Measurements from ENCODE around the gene ZNF836. TPM values are rescaled to one million over a fixed set of nuclear protein-coding genes. Genes with fewer than 3 reads are reported as not detected.
A peak's percentile ranks its signal among the peaks of the same experiment; 100 is the strongest.

The ZNF836 gene
- polyA plus RNA-seq, 3 donors = 2.3 to 4.8 (median 2.6) TPM

GRCh38 chr19:52191951-52192350 lies 20.5 kb upstream of the ZNF836 start:
- H3K4me3 Mint-ChIP-seq = no peak overlapping the region
- peaks cover 20 to 24% of the 10 kb centered on the region in 2 donors for H3K4me1 ChIP-seq (ENCODE audit: control insufficient read depth in 1 of 2, insufficient read depth in 2 of 2, low read length in 2 of 2)
- peaks cover 0 to 2% (median 2%) of the 10 kb centered on the region in 3 donors for H3K27me3 Mint-ChIP-seq (ENCODE audit: low read depth in 3 of 3)
- peaks cover 32 to 50% of the 10 kb centered on the region in 2 donors for H3K36me3 Mint-ChIP-seq
- 70% methylated on average over 1 of the region's 2 CpGs for WGBS (ENCODE audit: insufficient coverage)
- no peak for DNase-seq
- no peak overlapping the region for H3K27ac ChIP-seq (ENCODE audit: low read depth in 1 of 2, low read length in 2 of 2)
- no peak overlapping the region for H3K4me3 ChIP-seq (replicated peaks in 1 of 3; ENCODE audit: low read depth in 2 of 3, low read length in 3 of 3)
- intact Hi-C loops (cut with micrococcal nuclease) = loop anchor here in 1 of 2 donors (2.0 to 10.0 kb wide), 2 partner anchors 53 to 167 kb away; partner anchors contain the start of genes ZNF614 and ZNF616
- no peaks in the 10 kb centered on the region for H3K9me3 ChIP-seq (replicated peaks in 1 of 2; ENCODE audit: control insufficient read depth in 1 of 2, insufficient read depth in 1 of 2, low read length in 2 of 2)
- H3K27me3 ChIP-seq (ENCODE audit: control insufficient read depth in 2 of 2, insufficient read depth in 2 of 2, low read length in 2 of 2) = no peaks in the 10 kb centered on the region
- H3K4me1 Mint-ChIP-seq = peaks cover 32% of the 10 kb centered on the region
- no peak for TF ChIP-seq CTCF (IDR thresholded peaks at IDR 0.05)
- no peaks in the 10 kb centered on the region for H3K9me3 Mint-ChIP-seq
- no peak overlapping the region for H2AFZ ChIP-seq (ENCODE audit: insufficient read depth, low read depth, low read length, poor library complexity, severe bottlenecking)
- H3K27ac Mint-ChIP-seq = no peak overlapping the region
- no peak overlapping the region for H3K4me2 ChIP-seq (replicated peaks; ENCODE audit: extremely low read depth, low read length, poor library complexity, severe bottlenecking)
- no peak overlapping the region for H3K9ac ChIP-seq (ENCODE audit: insufficient read depth, low read length, poor library complexity, severe bottlenecking)
- H3K79me2 ChIP-seq (ENCODE audit: insufficient read depth, low read length) = peaks cover 70% of the 10 kb centered on the region
- H3K36me3 ChIP-seq (replicated peaks in 1 of 2; ENCODE audit: control insufficient read depth in 1 of 2, insufficient read depth in 2 of 2, low read length in 2 of 2) = peaks cover 28 to 44% of the 10 kb centered on the region in 2 donors
- peaks cover 36% of the 10 kb centered on the region for H4K20me1 ChIP-seq (ENCODE audit: insufficient read depth, low read length)

- peak overlapping the region in 1 of 2 donors; percentile 99 for H3K27ac ChIP-seq (ENCODE audit: low read depth in 1 of 2, low read length in 2 of 2)
- H4K20me1 ChIP-seq (ENCODE audit: insufficient read depth, low read length) = peaks cover 31% of the 10 kb centered on the region
- H3K4me2 ChIP-seq (replicated peaks; ENCODE audit: extremely low read depth, low read length, poor library complexity, severe bottlenecking) = peak overlapping the region; percentile 88
- DNase-seq = no peak
- Mint-ChIP-seq H3K9me3 (no peaks in the 10 kb centered on the region), H3K4me1 (peaks cover 32% of the 10 kb centered on the region), H3K27me3 (ENCODE audit: low read depth in 3 of 3) (peaks cover 0 to 5% (median 2%) of the 10 kb centered on the region in 3 donors), H3K27ac (peak overlapping the region in 2 of 7 donors; percentile 13 to 100), H3K36me3 (peaks cover 28 to 45% of the 10 kb centered on the region in 2 donors), H3K4me3 (peak overlapping the region; percentile 16 to 90)
- peaks cover 20 to 24% of the 10 kb centered on the region in 2 donors for H3K4me1 ChIP-seq (ENCODE audit: control insufficient read depth in 1 of 2, insufficient read depth in 2 of 2, low read length in 2 of 2)
- no peak overlapping the region for H2AFZ ChIP-seq (ENCODE audit: insufficient read depth, low read depth, low read length, poor library complexity, severe bottlenecking)
- H3K4me3 ChIP-seq (replicated peaks in 1 of 3; ENCODE audit: low read depth in 2 of 3, low read length in 3 of 3) = peak overlapping the region in 2 of 3 experiments; percentile 88 to 94
- WGBS (ENCODE audit: insufficient coverage) = 68% methylated on average over 3 of the region's 5 CpGs
- H3K9me3 ChIP-seq (replicated peaks in 1 of 2; ENCODE audit: control insufficient read depth in 1 of 2, insufficient read depth in 1 of 2, low read length in 2 of 2) = no peaks in the 10 kb centered on the region
- H3K27me3 ChIP-seq (ENCODE audit: control insufficient read depth in 2 of 2, insufficient read depth in 2 of 2, low read length in 2 of 2) = no peaks in the 10 kb centered on the region
- TF ChIP-seq CTCF (IDR thresholded peaks at IDR 0.05) = no peak
- peak overlapping the region; percentile 98 for H3K9ac ChIP-seq (ENCODE audit: insufficient read depth, low read length, poor library complexity, severe bottlenecking)
- peaks cover 24 to 39% of the 10 kb centered on the region in 2 donors for H3K36me3 ChIP-seq (replicated peaks in 1 of 2; ENCODE audit: control insufficient read depth in 1 of 2, insufficient read depth in 2 of 2, low read length in 2 of 2)
- intact Hi-C loops (cut with micrococcal nuclease) = loop anchor here in 1 of 2 donors (2.0 to 10.0 kb wide), 2 partner anchors 53 to 167 kb away; partner anchors contain the start of genes ZNF614 and ZNF616
- peaks cover 64% of the 10 kb centered on the region for H3K79me2 ChIP-seq (ENCODE audit: insufficient read depth, low read length)
Observed at GRCh38 chr19:52191389-52191788, 20.0 kb upstream of the ZNF836 start.
